Measurements from ENCODE around the gene UNC13A.

DNA sequence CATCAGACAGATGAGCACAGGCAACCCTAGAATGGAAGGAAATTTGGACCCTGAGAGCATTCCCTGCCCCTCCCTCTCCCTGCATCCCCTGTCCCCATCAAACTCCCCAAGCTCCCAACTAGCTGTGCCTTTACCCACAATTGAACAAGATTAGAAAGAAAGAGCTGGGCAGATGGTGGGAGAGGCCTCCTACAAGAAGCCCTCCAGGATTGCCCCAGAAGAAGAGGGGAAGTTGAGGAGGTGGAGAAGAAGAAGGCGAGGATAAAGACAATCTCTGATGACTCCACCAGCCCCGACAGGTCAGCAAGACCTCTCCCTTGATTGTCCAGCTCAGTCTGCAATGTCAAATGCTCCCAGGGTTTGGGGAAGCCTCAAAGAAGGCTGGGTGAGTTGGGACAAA lies 11.9 kb downstream of the UNC13A start:
- TF ChIP-seq, protein P1, sequence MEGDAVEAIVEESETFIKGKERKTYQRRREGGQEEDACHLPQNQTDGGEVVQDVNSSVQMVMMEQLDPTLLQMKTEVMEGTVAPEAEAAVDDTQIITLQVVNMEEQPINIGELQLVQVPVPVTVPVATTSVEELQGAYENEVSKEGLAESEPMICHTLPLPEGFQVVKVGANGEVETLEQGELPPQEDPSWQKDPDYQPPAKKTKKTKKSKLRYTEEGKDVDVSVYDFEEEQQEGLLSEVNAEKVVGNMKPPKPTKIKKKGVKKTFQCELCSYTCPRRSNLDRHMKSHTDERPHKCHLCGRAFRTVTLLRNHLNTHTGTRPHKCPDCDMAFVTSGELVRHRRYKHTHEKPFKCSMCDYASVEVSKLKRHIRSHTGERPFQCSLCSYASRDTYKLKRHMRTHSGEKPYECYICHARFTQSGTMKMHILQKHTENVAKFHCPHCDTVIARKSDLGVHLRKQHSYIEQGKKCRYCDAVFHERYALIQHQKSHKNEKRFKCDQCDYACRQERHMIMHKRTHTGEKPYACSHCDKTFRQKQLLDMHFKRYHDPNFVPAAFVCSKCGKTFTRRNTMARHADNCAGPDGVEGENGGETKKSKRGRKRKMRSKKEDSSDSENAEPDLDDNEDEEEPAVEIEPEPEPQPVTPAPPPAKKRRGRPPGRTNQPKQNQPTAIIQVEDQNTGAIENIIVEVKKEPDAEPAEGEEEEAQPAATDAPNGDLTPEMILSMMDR (IDR thresholded peaks at IDR 0.05) = no peak
- TF ChIP-seq ZFX (IDR thresholded peaks at IDR 0.05; ENCODE audit: borderline replicate concordance) = no peak

Data from 22Rv1 (cell line).